NCI-H69 (cell line): Measurements from ENCODE around the gene EME2.

Experiments
- DNase-seq: peaks from one replicate; lab custom pipeline; 2025; lab: John Stamatoyannopoulos, UW

EME2 gene

GRCh38 chr16:1778200-1779179 lies 5.9 kb downstream of the EME2 start:
- DNase-seq: no peak

- no peak for DNase-seq
These were observed 6.7 kb downstream of the EME2 start for GRCh38 chr16:1779234-1779701.

GRCh38 chr16:1779741-1780676 lies 7.4 kb downstream of the EME2 start:
- no peak for DNase-seq

GRCh38 chr16:1780677-1781072 lies 8.1 kb downstream of the EME2 start:
- DNase-seq: no peak

- no peak for DNase-seq
These were observed 8.6 kb downstream of the EME2 start for GRCh38 chr16:1781254-1781653.

GRCh38 chr16:1781758-1782407 lies 9.3 kb downstream of the EME2 start:
- peak; percentile 73 for DNase-seq

GRCh38 chr16:1782408-1783264 lies 10.0 kb downstream of the EME2 start, which contains the start of the genes NUBP2 and SPSB3:
NUBP2 (plus strand) TSS chr16:1782960; CDS start chr16:1783021, 61 bp downstream.
SPSB3 (minus strand) TSS chr16:1782571; CDS start chr16:1781483, 1,088 bp downstream.
- peak; percentile 100 for DNase-seq

GRCh38 chr16:1784977-1785845 lies 12.6 kb downstream of the EME2 start:
- DNase-seq: no peak

- DNase-seq: no peak
These were observed 13.2 kb downstream of the EME2 start for GRCh38 chr16:1785846-1786170.

GRCh38 chr16:1786242-1787055 lies 13.8 kb downstream of the EME2 start:
- DNase-seq: no peak

GRCh38 chr16:1787056-1787321 lies 14.4 kb downstream of the EME2 start:
- no peak for DNase-seq

GRCh38 chr16:1787322-1788094 lies 14.9 kb downstream of the EME2 start:
- DNase-seq: no peak

GRCh38 chr16:1788095-1788707 lies 15.6 kb downstream of the EME2 start:
- no peak for DNase-seq

GRCh38 chr16:1788708-1789100 lies 16.1 kb downstream of the EME2 start:
- DNase-seq: no peak

GRCh38 chr16:1789643-1790045 lies 17.0 kb downstream of the EME2 start:
- DNase-seq: no peak

GRCh38 chr16:1790261-1790610 lies 17.6 kb downstream of the EME2 start:
- DNase-seq: no peak

GRCh38 chr16:1790611-1791255 lies 18.1 kb downstream of the EME2 start:
- DNase-seq: no peak
